ENCODE results near the gene NOTO.

Gene NOTO

DNA sequence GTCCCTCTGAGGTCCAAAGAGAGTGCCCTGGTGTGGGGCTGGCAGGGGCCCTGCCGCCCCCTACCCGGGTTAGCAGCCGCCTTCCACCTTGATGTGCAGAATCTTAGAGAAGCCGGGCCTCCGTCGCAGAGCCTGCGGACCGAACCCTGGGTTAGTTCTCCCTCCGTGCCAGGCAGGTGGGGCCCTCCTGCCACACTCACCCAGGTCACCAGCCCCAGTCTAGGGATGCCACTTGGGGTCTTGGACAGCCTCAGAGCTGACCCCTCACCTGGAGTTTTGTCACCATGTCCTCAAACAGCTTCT is 56.5 kb downstream of the NOTO start:
- no peak for DNase-seq

DNA sequence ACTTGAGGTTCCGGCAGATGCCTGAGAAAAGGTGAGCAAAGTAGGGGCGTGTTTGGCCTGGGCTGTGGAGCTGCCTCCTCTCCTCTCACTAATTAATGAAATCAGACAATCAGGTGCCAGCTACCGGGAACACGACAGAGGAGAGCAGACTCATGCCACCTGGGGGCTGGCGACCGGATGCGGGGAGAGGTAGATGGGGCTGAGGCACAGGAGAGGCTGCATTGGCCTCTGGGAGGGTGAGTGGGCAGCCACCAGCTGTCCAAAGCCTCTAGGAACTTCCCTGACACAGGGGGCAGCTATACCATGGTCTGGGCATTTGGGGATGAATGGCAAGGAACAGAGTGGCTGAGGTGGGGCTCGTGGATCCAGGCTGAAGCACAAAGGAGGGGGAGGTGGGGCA is 56.9 kb downstream of the NOTO start:
- DNase-seq = no peak

DNA sequence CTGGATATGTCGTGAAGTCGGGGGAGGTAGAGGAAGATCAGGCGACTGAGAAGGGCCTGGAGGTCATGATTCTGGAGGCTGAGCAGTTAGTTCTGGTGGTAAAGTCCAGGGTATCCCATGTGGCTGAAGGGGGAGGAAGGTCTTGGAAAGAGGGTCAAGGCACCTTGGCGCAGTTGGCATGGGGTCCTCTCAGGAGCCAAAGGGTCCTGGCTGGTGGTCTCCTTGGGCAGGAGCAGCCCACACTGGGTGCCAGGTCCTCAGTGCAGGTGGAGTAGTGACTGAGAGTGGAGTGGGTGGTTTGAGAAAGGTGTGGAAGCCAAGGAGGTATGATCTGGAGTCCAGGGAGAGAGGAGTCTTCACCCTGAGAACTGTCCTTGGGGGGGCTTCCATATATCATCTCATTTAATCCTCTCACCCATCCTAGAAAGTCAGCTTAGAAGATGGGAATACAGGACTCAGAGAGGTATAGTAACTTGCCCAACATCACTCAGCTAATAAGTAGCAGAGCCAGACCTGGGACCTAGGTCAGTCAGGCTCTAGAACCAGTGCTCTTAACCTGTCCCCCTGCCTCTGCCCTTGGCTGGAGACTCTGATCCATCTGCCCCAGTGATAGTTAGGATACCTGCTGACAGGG is 57.4 kb downstream of the NOTO start:
- DNase-seq = no peak

GRCh38 chr2:73260338-73260984 is 58.1 kb downstream of the NOTO start:
- DNase-seq = no peak
